Neuronal stem cell (in vitro differentiated cells): Measurements from ENCODE around the gene PLXNB3.

Experiments
- DNase-seq: peaks from one replicate; pipeline ENCODE4 v3.0.0-alpha.2; 2013; ENCODE audit warnings: low spot score
- H2AFZ ChIP-seq: one replicate; pipeline ENCODE4 v1.6.1; 2013; ENCODE audit warnings: mild to moderate bottlenecking, low read length, inconsistent platforms
- H2AK5ac ChIP-seq: 2 replicates; pipeline ENCODE4 v1.6.1; 2013; ENCODE audit warnings: low read depth, mild to moderate bottlenecking, inconsistent platforms, low read length, moderate library complexity, mixed read lengths
- H2BK120ac ChIP-seq: 2 replicates; pipeline ENCODE4 v1.6.1; 2013; ENCODE audit warnings: low read depth, mild to moderate bottlenecking, inconsistent platforms, low read length, moderate library complexity, mixed read lengths
- H2BK12ac ChIP-seq: one replicate; pipeline ENCODE4 v1.6.1; 2013; ENCODE audit warnings: low read length, inconsistent platforms
- H2BK15ac ChIP-seq: 2 replicates; pipeline ENCODE4 v1.6.1; 2013; ENCODE audit warnings: mild to moderate bottlenecking, low read length, inconsistent platforms, mixed read lengths
- H2BK5ac ChIP-seq: one replicate; pipeline ENCODE4 v1.6.1; 2013; ENCODE audit warnings: inconsistent platforms, mild to moderate bottlenecking, low read length, moderate library complexity
- H3K14ac ChIP-seq: one replicate; pipeline ENCODE4 v1.6.1; 2013; ENCODE audit warnings: low read length, inconsistent platforms
- H3K18ac ChIP-seq: 2 replicates; pipeline ENCODE4 v1.6.1; 2013; ENCODE audit warnings: low read length, inconsistent platforms
- H3K23ac ChIP-seq: 2 replicates; pipeline ENCODE4 v1.6.1; 2013; ENCODE audit warnings: low read depth, mild to moderate bottlenecking, mixed read lengths, low read length, inconsistent platforms; ENCODE audit not compliant: poor library complexity
- H3K27ac ChIP-seq: replicated peaks from 3 replicates; pipeline ENCODE4 v1.5.1; 2013; ENCODE audit warnings: low read length, inconsistent platforms
- H3K27me3 ChIP-seq, 3 experiments: 2 replicates each; pipeline ENCODE4 v1.6.1; 2013; ENCODE audit warnings: low read length in 3 of 3, mild to moderate bottlenecking in 2 of 3, inconsistent platforms in 1 of 3, low read depth in 1 of 3, mixed read lengths in 1 of 3, moderate library complexity in 1 of 3; ENCODE audit not compliant: control insufficient read depth in 3 of 3, insufficient read depth in 3 of 3
- H3K36me3 ChIP-seq, 2 donors: replicated peaks in 1 of 2; 2 replicates each; pipeline ENCODE4 v1.6.1; 2013; ENCODE audit warnings: low read length in 2 of 2; ENCODE audit not compliant: control insufficient read depth in 2 of 2, insufficient read depth in 2 of 2
- H3K4ac ChIP-seq: 2 replicates; pipeline ENCODE4 v1.6.1; 2013; ENCODE audit warnings: inconsistent platforms, mild to moderate bottlenecking, low read length, moderate library complexity
- H3K4me1 ChIP-seq, 2 donors: 1 replicate in 1 of 2; 2 replicates in 1 of 2; pipeline ENCODE4 v1.6.1; 2013; ENCODE audit warnings: low read length in 2 of 2, low read depth in 1 of 2; ENCODE audit not compliant: control insufficient read depth in 2 of 2, insufficient read depth in 1 of 2
- H3K4me2 ChIP-seq: one replicate; pipeline ENCODE4 v1.6.1; 2013; ENCODE audit warnings: mild to moderate bottlenecking, low read length, inconsistent platforms; ENCODE audit not compliant: insufficient read depth, poor library complexity, severe bottlenecking
- H3K4me3 ChIP-seq, 2 donors: 2 replicates each; pipeline ENCODE4 v1.5.1; 2013; ENCODE audit warnings: low read length in 2 of 2, mild to moderate bottlenecking in 2 of 2, inconsistent platforms in 1 of 2, moderate library complexity in 1 of 2
- H3K79me1 ChIP-seq: one replicate; pipeline ENCODE4 v1.6.1; 2013; ENCODE audit warnings: low read depth, mild to moderate bottlenecking, inconsistent platforms, low read length, moderate library complexity
- H3K9ac ChIP-seq: one replicate; pipeline ENCODE4 v1.6.1; 2013; ENCODE audit warnings: mild to moderate bottlenecking, low read depth, low read length, inconsistent platforms; ENCODE audit not compliant: poor library complexity
- H3K9me3 ChIP-seq, 2 donors: replicated peaks in 1 of 2; 2 replicates each; pipeline versions ENCODE3 to v1.6.1; 2013; ENCODE audit warnings: low read length in 2 of 2, mild to moderate bottlenecking in 2 of 2, inconsistent platforms in 1 of 2, low read depth in 1 of 2, mixed read lengths in 1 of 2, moderate library complexity in 1 of 2; ENCODE audit not compliant: control insufficient read depth in 2 of 2, insufficient read depth in 1 of 2
- H4K8ac ChIP-seq: one replicate; pipeline ENCODE4 v1.6.1; 2013; ENCODE audit warnings: low read depth, mild to moderate bottlenecking, inconsistent platforms, low read length, moderate library complexity
- H4K91ac ChIP-seq: one replicate; pipeline ENCODE4 v1.6.1; 2013; ENCODE audit warnings: low read length, low read depth, mild to moderate bottlenecking, inconsistent platforms; ENCODE audit not compliant: poor library complexity
- WGBS, 2 donors: extraction: QIAGEN DNeasy Blood & Tissue Kit; methylation state at CpG; one replicate each; pipeline ENCODE4 v1.1.7; 2013; ENCODE audit warnings: missing lambda C conversion rate in 2 of 2, mixed read lengths in 1 of 2; ENCODE audit not compliant: insufficient read length in 2 of 2, insufficient replicate concordance in 1 of 2; ENCODE audit errors: extremely low coverage in 2 of 2; 5-methylcytosine and 5-hydroxymethylcytosine counted together

The PLXNB3 gene

DNA sequence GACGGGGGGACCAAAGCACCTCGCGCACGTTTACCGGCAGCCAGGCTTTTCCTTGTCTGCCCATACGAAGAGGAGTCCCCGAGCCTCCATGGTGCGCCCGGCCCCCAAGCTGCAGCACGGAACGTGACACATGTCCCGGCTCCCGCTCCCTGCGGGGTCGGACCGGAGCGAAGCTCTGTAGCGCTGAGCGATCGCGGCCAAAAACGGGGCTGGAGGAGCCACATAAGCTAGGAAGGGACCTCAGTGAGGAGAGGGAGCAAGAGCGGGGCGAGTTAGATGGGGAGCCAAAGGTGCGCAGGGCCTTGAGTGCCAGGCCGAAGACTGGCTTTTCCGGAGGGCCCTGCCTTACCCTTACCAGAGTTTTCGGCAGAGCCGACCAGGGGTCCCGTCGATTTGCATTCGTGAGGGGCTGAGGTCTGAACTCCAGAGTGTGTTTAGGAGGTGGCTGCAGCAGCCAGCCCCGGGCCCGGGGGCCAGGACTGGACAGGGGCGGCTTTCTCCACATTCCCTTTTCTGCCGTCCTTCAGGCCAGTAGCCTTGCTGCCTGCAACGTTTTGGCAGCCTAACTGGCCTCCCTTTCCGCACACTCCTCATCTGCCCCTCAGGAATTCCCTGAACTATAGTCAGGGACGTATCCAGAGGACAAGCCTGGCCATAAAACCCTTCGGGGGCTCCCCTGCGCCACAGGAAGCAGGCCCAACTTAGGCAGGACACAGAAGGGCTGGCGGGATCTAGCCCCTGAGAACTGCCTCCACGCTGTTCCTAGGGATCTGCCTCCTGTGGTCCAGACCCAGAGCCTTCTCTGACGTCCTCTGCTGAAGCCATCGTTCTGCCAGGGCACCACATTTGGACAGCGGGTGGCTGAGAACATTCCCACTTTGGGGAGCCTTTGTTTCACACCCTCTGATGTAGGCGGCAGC, 31.1 kb downstream of the PLXNB3 start:
- Histone ChIP-seq H4K91ac (no peak overlapping the region), H2BK15ac (no peak overlapping the region), H3K4me3 (peak overlapping the region; percentile 78 to 93), H3K4me2 (peak overlapping the region; percentile 64), H2BK12ac (no peak overlapping the region), H3K27ac (no peak overlapping the region), H3K23ac (no peak overlapping the region), H4K8ac (no peak overlapping the region), H3K4me1 (peaks cover 5% of the 10 kb centered on the region in 2 donors), H3K9me3 (peaks cover 0 to 4% of the 10 kb centered on the region in 2 donors), H3K18ac (peak overlapping the region; percentile 88), H3K36me3 (peaks cover 3 to 46% of the 10 kb centered on the region in 2 donors), H2AFZ (peak overlapping the region; percentile 2), H3K27me3 (peaks cover 0 to 12% (median 0%) of the 10 kb centered on the region in 3 experiments), H3K14ac (peak overlapping the region; percentile 56), H3K4ac (peak overlapping the region; percentile 53), H3K9ac (peak overlapping the region; percentile 91), H2AK5ac (no peak overlapping the region), H2BK120ac (no peak overlapping the region), H3K79me1 (peaks cover 6% of the 10 kb centered on the region), H2BK5ac (no peak overlapping the region)
- DNase-seq: no peak
- no CpG with 5 or more reads among the region's 47 CpGs for WGBS, 2 donors

DNA sequence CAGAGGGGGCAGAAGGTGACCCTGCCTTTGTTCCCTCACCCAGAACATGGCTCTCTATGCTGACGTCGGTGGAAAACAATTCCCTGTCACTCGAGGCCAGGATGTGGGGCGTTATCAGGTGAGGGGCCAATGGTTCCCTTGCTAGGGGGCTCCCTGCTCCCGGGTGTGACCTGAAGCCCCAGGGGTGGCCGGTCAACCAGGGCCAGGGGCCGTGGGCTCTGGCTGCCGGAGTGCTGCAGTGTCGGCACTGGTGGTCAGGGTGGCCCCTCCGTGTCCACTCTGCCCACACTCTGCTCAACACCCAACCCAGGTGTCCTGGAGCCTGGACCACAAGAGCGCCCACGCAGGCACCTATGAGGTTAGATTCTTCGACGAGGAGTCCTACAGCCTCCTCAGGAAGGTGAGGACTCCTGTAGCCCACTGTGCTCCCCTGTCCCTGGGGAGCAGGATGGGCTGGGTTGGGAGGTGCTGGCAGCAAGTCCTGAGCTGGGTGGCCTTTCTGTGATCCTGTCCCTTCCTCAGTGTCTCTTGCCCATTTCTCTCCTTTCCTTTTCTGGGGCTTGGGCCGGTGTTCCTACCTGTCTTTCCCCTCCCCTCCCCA, 33.5 kb downstream of the PLXNB3 start:
- WGBS, 2 donors: no CpG with 5 or more reads among the region's 15 CpGs
- H3K27me3 ChIP-seq: peaks cover 0 to 6% (median 0%) of the 10 kb centered on the region in 3 experiments
- H2AK5ac ChIP-seq: no peak overlapping the region

DNA sequence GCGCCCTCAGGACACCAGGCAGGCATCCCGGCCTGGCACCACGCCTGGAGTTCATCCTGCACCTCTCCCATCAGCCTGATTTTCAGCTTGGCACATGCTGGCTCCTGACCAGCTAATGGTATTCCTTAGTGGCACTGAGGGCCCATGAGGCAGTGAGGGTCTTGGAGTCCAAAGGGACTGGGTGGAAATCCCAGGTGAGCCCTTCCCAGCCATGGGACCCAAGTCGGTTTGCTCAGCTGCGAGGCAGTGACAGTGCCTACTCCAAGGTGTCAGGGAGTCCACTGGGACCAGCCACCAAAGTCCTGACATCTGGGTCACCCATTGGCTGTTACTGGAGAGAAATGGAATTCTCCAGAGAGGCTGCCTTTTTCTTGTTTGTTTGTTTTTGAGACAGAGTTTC, 35.3 kb downstream of the PLXNB3 start:
- Histone ChIP-seq H3K9me3 (peaks cover 0 to 4% of the 10 kb centered on the region in 2 donors), H2BK12ac (no peak overlapping the region), H3K4me3 (no peak overlapping the region), H3K36me3 (peaks cover 3 to 43% of the 10 kb centered on the region in 2 donors), H4K91ac (no peak overlapping the region), H3K18ac (no peak overlapping the region), H3K4me1 (peaks cover 3 to 5% of the 10 kb centered on the region in 2 donors), H3K4me2 (no peak overlapping the region), H3K79me1 (peaks cover 6% of the 10 kb centered on the region), H3K23ac (no peak overlapping the region), H2BK5ac (no peak overlapping the region), H2BK15ac (no peak overlapping the region), H3K4ac (no peak overlapping the region), H3K27ac (no peak overlapping the region), H3K14ac (no peak overlapping the region), H2AK5ac (no peak overlapping the region), H2BK120ac (no peak overlapping the region), H4K8ac (no peak overlapping the region), H3K9ac (no peak overlapping the region), H3K27me3 (peaks cover 0 to 5% (median 0%) of the 10 kb centered on the region in 3 experiments), H2AFZ (no peak overlapping the region)
- DNase-seq: no peak
- no CpG with 5 or more reads among the region's 5 CpGs for WGBS, 2 donors

More for the DNA sequence above, 33.5 kb downstream of the PLXNB3 start:
- no peak overlapping the region for H4K8ac ChIP-seq
- H3K27ac ChIP-seq: no peak overlapping the region
- no peak overlapping the region for H2BK5ac ChIP-seq
- H2AFZ ChIP-seq: no peak overlapping the region
- H3K14ac ChIP-seq: no peak overlapping the region
- H3K36me3 ChIP-seq: peaks cover 3 to 38% of the 10 kb centered on the region in 2 donors
- no peak overlapping the region for H4K91ac ChIP-seq
- H2BK120ac ChIP-seq: no peak overlapping the region
- peaks cover 5% of the 10 kb centered on the region in 2 donors for H3K4me1 ChIP-seq
- H2BK15ac ChIP-seq: no peak overlapping the region
- H3K18ac ChIP-seq: no peak overlapping the region
- H3K4me2 ChIP-seq: no peak overlapping the region
- H3K9ac ChIP-seq: no peak overlapping the region
- no peak overlapping the region for H2BK12ac ChIP-seq
- no peak overlapping the region for H3K4me3 ChIP-seq
- no peak for DNase-seq
- H3K4ac ChIP-seq: no peak overlapping the region
- H3K79me1 ChIP-seq: peaks cover 6% of the 10 kb centered on the region
- peaks cover 0 to 4% of the 10 kb centered on the region in 2 donors for H3K9me3 ChIP-seq
- no peak overlapping the region for H3K23ac ChIP-seq

DNA sequence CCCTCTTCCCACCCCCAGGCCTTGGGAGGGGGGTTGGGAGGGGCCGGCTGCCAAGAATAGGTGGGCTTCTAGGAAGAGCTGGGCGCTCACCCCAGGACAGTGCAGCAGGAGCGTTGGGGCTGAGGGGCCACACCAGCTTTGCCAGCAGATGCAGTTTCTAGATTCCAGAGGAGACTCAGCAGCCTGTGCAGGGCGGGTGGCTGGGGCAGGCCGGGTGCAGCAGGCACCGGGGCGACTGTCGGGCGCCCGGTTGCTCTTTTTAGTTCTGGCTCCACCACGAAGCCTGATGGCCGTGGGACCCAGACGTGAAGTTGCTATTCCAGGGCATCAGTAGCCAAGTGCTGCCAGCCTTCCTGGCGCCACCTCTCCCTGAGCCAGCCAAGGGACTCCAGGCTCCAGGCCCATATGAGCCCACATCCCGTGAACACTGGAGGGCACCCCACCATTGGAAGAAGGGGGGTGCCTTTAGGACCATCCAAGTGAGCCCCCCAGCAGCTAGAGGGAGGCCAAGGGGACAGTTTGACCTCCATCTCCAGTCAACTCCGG, 36.2 kb downstream of the PLXNB3 start:
- H3K4me1 ChIP-seq: peaks cover 3 to 5% of the 10 kb centered on the region in 2 donors
- H3K27ac ChIP-seq: no peak overlapping the region
- no peak overlapping the region for H3K14ac ChIP-seq
- peaks cover 0 to 4% of the 10 kb centered on the region in 2 donors for H3K9me3 ChIP-seq
- DNase-seq: no peak
- H2AK5ac ChIP-seq: no peak overlapping the region
- peaks cover 0 to 9% (median 0%) of the 10 kb centered on the region in 3 experiments for H3K27me3 ChIP-seq
- no peak overlapping the region for H3K9ac ChIP-seq
- peaks cover 3 to 48% of the 10 kb centered on the region in 2 donors for H3K36me3 ChIP-seq
- no peak overlapping the region for H2AFZ ChIP-seq
- no CpG with 5 or more reads among the region's 16 CpGs for WGBS, 2 donors
- H2BK120ac ChIP-seq: no peak overlapping the region
- no peak overlapping the region for H3K4ac ChIP-seq
- no peak overlapping the region for H4K8ac ChIP-seq
- H3K4me3 ChIP-seq: no peak overlapping the region
- H2BK5ac ChIP-seq: no peak overlapping the region
- no peak overlapping the region for H2BK12ac ChIP-seq
- no peak overlapping the region for H2BK15ac ChIP-seq
- no peak overlapping the region for H3K23ac ChIP-seq
- H3K4me2 ChIP-seq: no peak overlapping the region
- H4K91ac ChIP-seq: no peak overlapping the region
- peaks cover 5% of the 10 kb centered on the region for H3K79me1 ChIP-seq
- no peak overlapping the region for H3K18ac ChIP-seq
